Stimulated activated CD8-positive, alpha-beta memory T cell treated with anti-CD3 and anti-CD28 coated beads, Interleukin-7, amount 100 ng/mL, for 24 hours (primary cell): ENCODE data around the gene RAB12.

Experiments
- DNase-seq: peaks from one replicate; pipeline ENCODE4 v3.0.0-alpha.2; 2020; ENCODE audit warnings: low read depth

Gene RAB12

DNA sequence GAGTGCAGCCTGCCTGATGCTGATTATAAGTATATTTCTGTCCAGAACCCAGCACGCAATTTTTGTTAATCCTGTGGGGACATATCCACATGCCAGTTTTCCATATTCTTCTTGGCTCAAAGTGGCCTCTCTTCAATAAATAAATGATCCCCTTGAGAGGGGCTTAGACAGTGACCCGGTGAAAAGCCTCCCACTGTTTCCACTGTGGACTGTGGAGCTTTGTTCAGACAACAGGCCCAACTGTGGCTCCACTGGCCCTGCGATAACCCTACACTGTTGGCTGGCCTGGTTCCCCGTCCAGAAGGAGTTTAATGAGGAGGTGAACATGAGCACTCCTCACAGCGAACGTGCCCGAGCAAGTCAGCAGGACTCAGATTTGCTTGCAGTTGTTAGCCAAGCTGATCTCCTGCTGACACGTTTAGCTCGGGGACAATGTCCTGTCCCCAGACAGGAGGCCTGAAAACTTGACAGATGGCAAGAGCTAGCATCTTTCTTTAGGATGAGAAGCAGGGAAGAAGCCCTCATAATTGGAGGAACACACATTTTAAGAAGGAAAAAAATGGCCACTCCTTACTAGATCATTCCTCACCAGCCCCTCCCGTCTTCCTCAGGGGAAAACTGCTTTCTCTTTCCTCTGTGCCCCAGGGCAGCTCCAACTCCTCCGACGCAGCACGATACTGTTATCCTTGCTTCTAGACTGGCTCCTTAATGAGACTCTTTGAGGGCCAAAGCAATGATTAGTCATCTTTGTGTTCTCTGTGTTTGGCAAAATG lies 76.1 kb downstream of the RAB12 start:
- DNase-seq = no peak

DNA sequence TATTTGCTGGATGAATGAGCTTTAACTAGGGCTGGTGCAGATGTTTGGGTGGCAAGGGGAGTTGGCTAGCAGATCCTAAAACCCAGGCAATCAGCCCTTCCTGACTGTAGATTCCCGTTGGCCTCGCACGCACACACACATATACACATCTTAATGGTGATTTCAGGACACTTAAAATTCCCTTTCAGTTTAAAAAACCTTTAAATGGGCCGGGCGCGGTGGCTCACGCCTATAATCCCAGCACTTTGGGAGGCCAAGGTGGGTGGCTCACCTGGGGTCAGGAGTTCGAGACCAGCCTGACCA lies 76.6 kb downstream of the RAB12 start:
- no peak for DNase-seq

DNA sequence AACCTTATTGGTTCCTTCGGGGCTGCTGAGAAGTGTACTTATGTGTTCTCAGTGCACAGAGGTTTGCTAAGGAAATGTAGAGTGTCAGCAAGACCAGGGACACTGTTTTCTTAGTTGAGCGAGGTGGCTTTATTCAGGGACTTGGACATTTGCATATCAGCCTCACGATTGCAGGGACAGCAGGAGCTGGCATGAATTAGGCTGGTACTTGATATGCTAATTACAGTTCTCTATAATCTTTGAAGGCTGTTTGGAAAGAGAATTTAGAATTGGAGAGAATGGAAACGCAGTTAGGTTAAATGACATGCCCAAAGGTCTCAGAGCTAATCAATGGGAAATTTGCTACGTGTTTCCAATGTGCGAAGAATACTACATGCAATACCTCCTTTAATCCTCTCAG lies 77.4 kb downstream of the RAB12 start:
- no peak for DNase-seq

DNA sequence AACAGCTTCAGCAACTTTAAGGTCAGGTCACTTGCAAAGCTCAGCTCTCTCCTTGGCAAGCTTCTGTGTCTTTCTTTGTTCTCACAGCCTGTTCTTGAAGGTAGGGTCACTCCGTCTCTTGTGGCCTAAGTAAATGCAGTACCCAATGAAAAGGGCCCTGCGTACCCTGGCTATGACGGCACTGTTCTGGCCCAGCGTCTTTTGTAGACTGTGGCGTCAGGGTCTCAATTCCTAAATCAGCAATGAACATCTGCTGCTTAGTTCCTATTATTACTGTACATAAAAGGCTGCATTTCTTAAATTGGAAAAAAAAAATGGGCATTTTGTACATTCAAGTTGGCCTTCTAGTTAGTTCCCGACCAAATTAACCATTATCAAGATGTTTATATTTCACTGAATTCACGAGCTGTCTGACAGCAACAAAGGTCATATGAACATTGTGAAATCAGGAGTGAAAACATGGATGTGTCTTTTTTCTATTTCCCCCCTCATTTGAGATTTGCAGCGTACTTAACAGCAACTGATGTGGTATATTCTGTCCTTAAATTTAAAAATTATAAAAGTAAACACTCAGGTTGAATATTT lies 79.1 kb downstream of the RAB12 start:
- DNase-seq = no peak

DNA sequence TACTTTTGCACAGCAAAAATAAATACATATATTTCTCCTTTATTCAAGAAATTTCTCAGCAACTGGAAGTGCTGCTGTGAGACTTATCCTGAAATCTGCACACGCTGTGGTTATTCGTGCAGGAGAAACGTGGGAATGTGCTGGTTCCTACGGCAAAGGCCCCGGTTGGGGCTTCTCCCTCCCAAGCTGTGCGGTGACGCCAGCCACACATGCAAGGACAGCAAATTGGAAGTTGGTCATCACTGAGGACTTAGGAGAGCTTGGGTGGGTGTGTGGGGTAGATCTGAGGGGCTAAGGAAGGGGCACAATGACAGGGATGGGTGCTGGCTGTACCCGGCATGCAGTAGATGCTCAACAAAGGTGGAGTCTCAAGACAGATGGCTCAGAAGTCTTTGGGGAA lies 79.6 kb downstream of the RAB12 start:
- DNase-seq = no peak
